AG20443 (cell line): Measurements from ENCODE around the gene LIG3.
"Not testable (repeated sequence)": the region's sequence is repeated elsewhere in the genome, so short reads cannot be mapped to it uniquely, and the experiment has no call there.

Source experiments
- DNase-seq: peaks from one replicate; pipeline ENCODE4 v3.0.0; 2012; ENCODE audit warnings: low spot score, mixed read lengths

Gene LIG3

DNA sequence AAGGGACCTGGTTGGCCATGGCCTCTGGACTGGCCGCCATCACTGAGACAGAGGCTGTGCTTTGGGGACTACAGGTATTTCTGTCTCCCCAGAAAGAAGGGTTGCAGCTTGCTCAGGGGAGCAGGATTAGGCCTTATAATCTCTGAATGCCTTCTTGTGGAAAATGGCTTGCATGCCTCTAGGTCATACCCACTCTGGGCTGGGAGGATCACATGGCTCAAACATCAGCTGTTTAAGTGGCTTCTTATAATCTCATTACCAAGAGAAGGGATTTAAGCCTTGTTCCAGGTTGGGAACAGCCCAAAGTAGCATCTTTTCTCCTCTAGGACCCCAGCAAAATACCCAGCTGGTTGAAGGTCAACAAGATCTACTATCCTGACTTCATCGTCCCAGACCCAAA, 19.1 kb downstream of the LIG3 start:
- no peak for DNase-seq

DNA sequence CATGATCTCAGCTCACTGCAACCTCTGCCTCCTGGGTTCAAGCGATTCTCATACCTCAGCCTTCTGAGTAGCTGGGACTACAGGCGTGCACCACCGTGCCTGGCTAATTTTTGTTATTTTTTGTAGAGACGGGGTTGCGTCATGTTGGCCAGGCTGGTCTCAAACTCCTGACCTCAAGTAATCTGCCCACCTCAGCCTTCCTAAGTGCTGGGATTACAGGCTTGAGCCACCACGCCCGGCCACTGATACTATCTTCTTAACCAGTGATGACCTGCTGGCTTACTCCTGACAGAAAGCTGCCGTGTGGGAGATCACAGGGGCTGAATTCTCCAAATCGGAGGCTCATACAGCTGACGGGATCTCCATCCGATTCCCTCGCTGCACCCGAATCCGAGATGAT, 20.7 kb downstream of the LIG3 start:
- DNase-seq = not testable (repeated sequence)

DNA sequence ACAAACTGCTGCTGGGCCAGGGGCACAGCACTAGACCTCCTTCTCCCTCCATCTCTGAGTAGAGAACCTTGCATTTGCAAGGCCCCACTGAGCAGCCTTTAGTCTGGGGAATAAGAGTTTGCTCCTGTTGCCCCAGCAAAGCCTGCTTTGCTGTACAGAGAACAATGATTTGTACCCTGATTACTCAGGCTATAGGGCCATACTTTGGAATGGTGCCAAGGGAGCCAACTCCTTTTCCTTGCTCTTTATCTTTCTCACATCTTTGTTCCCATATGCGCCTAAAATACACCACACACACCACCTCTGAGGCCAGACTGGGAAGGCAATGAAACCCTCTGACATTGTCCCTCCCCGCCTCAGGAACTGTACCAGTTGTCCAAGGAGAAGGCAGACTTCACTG, 21.2 kb downstream of the LIG3 start:
- no peak for DNase-seq

DNA sequence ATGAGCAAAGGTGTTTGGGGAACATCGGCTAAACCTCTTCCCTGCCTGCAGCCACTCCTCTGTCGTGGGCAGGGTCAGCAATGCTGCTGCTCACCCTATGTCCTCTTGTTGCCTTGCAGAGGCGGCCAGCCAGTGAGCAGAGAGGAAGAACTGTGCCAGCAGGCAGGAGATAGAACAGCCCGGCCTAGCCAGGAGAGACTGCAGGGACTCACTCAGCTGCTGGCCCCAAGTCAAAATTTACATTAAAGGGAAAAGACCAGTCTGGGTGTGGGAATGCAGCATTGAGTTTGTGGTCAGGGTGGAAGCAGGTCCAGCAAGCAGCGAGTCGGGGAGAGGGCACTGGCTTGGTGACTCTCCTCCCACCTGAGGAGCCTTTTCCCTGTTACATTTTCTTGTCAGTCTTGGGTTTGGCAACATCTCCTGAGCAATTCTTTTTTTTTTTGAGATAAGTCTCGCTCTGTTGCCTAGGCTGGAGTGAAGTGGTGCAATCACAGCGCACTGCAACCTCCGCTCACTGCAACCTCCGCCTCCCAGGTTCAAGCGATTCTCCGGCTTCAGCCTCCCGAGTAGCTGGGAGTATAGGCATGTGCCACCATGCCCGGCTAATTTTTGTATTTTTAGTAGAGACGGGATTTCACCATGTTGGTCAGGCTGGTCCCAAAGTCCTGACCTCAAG, 22.7 kb downstream of the LIG3 start:
- no peak for DNase-seq

DNA sequence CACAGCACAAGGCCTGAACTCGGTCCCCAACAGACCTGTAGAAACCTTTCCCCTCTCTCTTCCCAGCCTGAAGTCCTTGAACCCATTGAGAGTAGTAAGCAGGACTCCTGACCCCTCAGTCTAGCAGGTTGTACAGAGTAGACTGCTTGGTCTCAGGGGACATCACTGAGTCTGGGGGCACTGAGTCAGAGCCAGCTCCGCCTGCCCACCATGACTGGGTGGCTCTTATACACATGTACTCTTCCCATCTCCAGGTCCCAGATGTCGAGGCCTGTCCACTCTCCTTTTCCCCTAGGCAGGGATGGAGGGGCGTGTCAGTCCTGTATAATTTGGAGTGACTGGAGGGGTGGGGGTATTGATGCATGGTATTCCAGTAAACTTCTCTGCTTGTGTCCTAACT, 23.5 kb downstream of the LIG3 start:
- no peak for DNase-seq

DNA sequence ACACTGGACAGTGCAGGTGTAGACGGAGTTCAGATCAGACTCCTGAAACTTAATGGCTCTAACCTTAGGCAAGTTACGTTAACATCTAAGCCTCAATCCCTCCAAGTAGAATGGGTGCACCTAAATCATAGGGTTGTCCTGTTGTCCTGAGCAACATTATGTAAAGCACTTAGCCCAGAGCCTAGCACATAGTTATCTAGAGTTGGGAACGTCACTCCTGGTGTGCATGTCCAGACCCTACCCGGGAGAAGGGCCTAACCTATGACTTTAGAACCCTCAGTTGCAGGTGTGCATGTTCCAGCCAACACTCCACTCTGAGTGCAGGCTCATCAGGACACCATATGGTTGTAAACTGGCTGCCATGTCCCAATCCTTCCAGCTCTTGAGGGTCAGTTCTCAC, 26.0 kb downstream of the LIG3 start:
- no peak for DNase-seq

DNA sequence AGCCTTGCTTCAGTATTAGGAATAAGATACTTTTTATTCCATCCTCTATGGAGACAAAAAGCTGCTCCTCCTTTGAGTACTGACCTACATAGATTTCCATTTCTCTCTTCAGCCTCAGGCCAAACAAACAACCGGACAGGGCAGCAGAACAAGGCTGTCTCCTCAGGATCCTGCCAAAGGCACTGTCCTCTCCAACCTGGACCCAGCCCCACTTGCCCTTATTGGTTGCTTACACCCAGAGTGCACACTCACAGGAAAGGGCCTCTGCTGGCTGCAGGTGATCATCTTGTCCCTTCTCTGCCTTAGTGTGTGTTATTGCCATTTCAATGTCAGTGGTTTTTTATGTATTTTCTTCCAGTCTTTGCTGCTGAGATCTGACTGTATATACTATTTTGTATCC, 26.6 kb downstream of the LIG3 start:
- DNase-seq = no peak

DNA sequence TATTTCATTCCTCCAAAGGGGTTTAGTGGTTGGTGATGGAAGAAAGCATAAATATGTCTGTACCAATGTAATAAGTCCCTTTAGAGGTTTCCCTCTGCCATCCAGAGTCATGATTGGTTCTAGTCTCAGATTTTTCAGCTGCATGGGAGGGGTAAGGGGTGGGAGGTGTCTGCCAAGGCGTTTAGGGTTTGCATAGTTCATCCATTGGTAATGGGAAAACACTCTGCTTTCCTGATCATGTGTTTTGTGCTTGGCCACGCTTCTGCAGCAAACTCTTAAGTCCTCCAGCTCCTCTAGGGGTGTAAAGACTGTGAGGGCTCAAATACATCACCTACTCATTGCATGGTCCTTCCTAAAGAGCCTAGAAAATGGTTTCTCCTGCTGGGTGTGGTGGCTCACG, 29.8 kb downstream of the LIG3 start:
- DNase-seq = peak; percentile 27

DNA sequence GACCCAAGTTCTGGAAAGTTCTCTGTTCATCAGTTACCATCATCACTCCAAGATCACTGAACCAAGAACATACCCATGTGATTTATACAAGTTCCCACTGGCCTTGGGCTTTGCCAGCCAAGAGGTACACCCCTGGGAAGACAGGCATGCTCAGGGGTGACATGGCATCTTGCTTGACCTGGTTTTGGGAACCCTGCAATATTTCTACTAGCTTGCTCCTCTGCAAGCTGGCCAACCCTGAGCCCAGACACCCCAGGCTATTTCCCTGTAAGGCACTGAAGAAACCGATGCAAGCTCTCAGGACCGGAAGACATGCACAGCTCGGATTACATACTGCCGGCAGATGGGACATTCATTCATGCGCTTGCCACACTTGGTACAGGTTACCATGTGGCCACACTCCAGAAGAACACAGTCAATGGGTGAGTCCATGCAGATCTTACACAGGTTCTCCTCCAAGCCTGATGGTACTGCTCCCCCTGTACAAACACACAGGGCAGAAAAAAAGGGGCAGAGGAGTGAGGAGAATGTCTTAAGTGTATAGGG, 31.4 kb downstream of the LIG3 start:
- DNase-seq = no peak

DNA sequence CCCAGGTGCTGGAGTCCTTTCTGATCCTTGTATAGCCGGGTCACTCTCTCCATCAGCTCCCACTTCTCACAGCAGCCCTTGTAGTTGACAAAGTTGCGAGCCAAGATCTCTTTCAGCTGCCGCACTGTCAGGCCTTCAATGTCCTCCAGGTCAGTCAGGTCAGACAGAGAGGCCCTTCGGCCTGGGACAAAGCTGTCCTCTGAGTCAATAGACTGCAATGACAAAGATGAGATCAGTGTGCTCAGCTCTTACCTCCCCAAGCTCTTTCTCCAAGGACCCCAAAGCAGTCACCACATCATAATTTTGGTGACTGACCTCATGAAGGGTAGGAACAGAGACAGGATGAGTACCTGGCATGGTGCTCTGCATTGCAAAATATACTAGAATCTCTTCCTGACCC, 36.1 kb downstream of the LIG3 start:
- no peak for DNase-seq

DNA sequence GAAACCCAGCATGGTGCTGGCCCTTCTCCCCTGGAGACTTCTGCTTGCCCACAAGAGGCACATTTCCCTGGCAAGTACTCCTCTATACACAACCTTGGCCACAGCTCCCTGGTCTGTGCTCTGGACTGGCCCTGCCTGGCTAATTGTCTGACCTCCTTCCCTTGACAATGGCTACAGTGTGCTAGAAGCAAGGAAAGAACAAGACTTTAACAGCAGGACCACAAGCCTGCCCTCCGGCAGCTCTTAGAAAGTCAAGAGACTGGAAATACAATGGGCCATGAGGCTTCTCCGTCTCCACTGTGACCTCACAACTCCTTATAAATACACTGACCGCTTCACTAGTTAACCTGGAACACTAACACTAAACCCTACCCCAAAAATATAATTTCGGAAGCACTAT, 36.7 kb downstream of the LIG3 start:
- DNase-seq = no peak

DNA sequence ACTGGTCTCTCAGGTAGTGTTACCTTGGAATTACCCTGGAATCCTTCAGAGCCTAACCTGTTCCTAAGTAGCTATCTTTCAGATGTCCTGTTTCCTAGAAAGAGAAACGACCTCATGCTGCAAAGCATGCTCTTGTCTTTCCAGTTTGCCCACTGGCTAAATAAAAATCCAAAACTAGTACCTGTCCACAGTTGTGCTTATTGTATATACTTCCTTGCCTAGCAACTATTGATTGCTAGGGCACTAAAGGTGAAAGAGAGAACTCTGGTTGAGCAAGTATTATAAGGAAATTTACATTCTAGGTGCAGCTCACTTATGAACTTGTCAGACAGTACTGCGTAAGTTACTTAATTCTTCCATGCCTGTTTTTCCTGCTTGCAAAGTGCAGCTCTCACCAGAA, 38.5 kb downstream of the LIG3 start:
- DNase-seq = no peak

DNA sequence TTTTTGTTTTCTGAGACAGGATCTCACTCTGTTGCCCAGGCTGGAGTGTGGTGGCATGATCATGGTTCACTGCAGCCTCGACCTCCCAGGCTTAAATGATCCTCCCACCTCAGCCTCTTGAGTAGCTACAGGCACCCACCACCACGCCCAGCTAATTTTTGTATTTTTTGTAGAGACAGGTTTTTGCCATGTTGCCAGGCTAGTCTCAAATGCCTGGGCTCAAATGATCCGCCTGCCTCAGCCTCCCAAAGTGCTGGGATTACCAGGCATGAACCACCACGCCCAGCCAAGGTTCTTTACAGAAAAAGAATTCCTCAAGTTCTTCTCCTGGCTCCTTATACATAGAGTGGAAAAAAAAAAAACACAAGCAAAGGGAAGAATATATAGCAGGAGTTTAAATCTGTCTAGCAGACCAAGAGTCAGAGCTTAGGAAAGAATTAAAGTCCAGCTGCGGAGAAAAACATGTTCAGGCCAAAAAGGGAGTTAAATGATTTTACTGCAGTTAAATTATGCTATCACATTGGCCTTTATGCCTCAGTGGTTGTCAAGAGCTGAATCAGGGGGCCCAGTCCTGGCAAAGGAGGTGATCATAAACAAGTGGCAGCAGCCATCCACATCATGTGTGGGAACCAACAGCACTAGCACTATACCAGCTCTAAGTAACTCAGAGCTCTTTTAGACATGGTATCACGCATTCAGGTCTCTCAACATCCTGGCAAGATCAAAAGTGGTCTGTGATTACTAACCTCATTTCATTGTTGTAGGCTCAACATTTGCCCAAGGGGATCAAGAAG, 39.3 kb downstream of the LIG3 start:
- DNase-seq = no peak

DNA sequence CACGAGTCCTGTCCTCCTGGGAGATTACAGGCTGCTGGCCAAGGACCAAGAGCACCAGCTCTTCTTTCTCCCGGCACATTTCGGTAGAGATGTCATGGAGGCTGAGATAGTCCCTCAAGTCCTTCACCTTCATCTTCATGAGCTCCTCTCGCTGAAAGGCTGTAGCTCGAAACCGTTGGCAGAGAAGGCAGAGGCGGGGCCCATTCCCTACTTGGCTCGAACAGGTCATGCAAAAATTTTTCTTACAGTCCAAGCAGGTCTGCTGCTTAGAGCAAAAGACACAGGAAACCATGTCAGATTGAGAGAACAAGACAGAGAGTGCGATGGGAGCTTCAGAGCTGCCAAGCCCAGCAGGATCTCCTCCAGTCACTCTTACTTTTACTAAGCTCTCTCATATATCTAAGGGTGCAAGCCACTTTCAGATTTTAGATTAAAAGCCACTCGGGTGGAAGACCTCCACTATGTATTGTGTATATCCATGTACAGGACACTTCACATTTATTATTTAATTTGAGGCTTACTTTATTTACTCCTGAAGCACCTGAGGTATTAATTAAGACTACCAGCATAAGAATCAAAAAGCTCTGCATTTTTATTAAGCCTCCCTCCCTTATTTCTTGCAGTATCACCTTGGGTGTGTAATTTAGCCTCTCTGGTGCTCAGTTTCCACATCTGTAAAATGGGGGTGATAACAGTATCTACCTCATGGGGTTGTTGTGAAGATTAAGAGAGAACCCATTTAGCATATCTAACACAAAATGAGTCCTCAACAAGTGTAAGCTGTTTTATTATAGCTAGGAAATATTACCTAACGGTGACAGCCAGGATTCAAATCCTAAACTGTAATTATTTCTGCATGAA, 41.4 kb downstream of the LIG3 start:
- no peak for DNase-seq

DNA sequence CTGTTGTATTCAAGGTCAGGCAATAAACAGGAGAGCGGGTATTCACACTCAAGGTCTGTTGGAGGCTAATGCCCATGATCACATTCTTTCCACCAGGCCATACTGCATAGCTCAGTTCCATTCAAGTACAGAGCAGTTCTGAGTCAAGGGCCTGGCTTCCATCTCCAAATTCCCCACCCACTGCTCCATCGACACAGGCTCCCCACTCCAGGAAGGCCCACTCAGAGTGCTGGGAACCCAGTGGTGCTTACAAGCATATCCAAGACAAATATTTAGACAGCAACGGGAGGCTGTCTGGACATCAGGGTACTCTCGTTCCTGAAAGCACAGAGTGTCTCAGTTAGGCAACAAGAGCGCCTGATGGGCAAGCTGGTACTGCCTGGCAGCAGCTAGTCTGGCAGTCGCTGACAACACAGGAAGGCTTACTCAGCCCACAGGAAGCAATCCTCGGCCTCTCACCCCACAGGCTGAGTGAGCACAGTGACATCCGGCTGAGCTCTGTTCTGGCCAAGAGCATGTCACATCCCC, 42.3 kb downstream of the LIG3 start:
- DNase-seq = peak; percentile 87

DNA sequence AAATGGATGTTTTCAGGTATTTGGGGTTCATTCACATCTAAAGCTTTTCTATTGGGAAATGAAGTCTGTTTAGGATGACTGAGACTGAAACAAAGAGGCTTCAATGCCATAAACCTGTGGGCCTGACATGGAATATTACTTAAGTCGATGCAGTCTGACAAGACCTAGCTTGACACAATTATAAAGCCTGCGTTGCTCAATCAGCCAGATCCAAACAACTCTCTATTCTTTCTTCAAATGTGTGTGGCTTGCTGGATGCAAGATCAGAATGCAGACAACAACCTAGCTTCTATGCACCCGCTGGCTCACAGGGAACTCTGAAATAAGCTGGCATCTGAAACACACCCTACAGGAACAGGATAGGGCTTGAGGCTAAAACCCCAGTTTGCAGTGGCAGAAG, 43.2 kb downstream of the LIG3 start:
- DNase-seq = no peak

DNA sequence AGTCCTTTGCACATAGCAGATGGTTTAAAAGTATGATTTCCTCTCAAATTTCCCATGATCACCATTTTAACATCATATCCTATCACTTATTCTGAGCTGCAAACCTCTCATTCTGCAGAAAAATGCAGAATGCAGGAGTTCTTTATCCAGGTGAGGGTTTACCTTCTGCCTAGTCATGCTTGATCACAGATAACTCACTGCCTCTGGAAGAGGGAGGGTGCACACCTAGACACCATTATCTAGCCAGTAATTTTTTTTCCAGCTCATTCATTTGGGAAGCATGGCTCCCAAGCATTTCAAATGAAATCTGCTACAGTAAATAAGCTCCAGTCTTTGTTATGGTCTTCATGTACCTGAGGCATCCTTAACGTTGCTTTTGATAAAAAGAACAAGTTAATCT, 45.2 kb downstream of the LIG3 start:
- DNase-seq = no peak

DNA sequence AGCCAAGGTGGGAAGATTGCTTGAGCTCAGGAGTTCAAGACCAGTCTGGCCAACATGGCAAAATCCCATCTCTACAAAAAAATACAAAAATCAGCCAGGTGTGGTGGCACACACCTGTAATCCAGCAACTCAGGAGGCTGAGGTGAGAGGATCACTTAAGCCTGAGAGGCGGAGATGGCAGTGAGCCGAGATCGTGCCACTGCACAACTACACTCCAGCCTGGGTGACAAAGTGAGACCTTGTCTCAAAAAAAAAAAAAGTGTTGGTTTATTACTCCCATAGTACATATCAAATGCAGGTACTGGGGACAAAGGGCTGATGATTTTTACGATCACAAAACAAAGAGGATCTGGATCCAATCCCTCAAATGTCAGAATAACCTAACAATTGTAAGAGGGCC, 47.8 kb downstream of the LIG3 start:
- not testable (repeated sequence) for DNase-seq

DNA sequence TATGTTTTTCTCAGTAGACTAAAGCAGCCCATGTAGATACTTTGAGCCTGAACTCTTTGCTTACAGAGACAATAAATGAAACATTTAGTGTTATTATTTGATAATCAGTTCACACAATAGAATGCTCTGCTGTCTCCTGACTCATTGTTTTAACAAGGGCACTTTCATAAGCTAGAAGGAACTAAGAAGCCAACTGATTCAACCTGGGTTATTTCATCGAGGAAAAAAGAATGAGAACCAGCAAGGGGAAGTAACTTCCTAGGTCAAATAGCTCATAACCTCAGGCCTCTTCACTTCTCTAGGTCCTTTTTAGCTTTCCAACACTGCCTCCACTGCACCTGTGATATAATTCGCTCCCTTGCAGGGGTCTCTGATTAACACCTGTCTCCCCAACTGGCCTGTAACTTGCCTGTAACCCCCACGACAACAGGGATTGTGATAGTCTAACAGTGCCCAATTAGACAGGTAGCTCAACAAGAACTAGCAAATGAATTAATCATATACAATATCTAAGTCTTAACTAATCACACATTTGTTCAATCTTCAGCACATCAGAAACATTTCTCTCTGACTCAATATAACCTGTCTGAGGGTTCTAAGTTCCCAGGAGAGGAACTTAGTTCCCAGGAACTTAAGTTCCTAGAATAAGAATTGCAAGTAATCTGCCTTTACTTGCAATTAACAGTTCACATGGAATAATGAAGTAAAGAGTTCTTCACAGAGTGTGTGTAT, 48.4 kb downstream of the LIG3 start:
- DNase-seq = no peak

DNA sequence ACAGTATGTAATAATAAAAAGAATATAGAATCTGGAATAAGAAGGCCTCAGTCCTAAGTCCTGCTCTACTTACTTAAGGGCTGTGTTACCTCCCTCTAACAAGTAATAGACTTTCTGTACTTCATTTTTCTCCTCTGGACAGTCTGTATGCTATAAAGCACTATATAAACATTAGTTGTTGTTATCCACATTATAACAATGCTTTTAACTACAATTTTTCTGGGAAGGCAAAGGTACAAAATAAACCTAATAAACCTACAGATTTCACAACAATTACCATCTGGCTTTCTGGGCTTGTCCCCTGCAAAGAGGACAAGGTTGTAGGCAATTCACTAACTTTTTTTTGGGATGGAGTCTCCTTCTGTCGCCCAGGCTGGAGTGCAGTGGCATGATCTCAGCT, 50.5 kb downstream of the LIG3 start:
- DNase-seq = no peak

DNA sequence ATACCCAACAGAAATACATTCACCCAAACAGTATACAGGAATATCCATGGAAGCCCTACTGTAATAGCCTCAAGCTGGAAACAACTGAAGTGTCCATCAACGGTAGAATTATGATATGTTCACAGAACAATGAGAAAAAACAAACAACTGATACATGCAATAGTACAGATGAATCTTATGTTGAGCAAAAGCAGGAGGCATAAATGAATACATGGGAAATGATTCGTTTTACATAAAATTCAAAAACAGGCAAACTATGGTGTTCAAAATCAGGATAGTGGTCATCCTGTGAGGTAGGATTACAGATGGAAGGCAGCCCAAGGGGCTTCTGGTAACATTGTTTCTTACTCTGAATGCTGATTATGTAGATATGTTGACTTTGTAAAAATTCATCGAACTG, 58.1 kb downstream of the LIG3 start:
- no peak for DNase-seq

DNA sequence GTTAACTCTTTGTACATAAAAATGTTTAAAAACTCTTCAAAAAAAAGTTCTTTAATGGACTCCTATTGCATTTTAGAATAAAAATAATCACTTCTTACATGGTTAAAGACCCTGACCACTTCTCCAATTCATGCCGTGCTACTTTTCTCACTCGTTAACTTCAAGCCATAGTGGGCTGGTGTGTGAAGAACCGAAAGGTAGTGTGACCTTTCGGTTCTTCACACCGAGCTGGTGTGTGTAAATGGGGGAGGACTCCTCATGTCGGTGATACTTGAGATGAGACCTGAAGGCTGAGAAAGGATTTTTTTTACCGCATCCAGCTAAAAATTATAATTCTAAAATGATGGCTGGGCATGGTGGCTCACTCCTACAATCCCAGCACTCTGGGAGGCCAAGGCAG, 61.1 kb downstream of the LIG3 start:
- DNase-seq = no peak
